ENCODE measurements around the gene GSC2.

The GSC2 gene

GRCh38 chr22:19109198-19110063, 40.7 kb downstream of the GSC2 start:
- TF ChIP-seq CTCF (IDR thresholded peaks at IDR 0.05; ENCODE audit: low read depth, low read length), result no peak
- peak; percentile 81 to 85 for DNase-seq (ENCODE audit: low read depth in 2 of 2)
- H3K4me3 ChIP-seq (replicated peaks in 1 of 2; ENCODE audit: low read depth in 2 of 2, low read length in 2 of 2), result no peak overlapping the region

- TF ChIP-seq CTCF (IDR thresholded peaks at IDR 0.05; ENCODE audit: low read depth, low read length), result no peak
- DNase-seq (ENCODE audit: low read depth in 2 of 2), result peak in 1 of 2 donors; percentile 22
- H3K4me3 ChIP-seq (replicated peaks in 1 of 2; ENCODE audit: low read depth in 2 of 2, low read length in 2 of 2), result no peak overlapping the region
Measured at GRCh38 chr22:19108807-19109197, 41.3 kb downstream of the GSC2 start.

- no peak overlapping the region for H3K4me3 ChIP-seq (replicated peaks in 1 of 2; ENCODE audit: low read depth in 2 of 2, low read length in 2 of 2)
- no peak for TF ChIP-seq CTCF (IDR thresholded peaks at IDR 0.05; ENCODE audit: low read depth, low read length)
- DNase-seq (ENCODE audit: low read depth in 2 of 2), result no peak
Measured at GRCh38 chr22:19107730-19108074, 42.4 kb downstream of the GSC2 start.

- H3K4me3 ChIP-seq (replicated peaks in 1 of 2; ENCODE audit: low read depth in 2 of 2, low read length in 2 of 2), result no peak overlapping the region
Measured at GRCh38 chr22:19106886-19107729, 43.0 kb downstream of the GSC2 start.

GRCh38 chr22:19105867-19106802, 44.0 kb downstream of the GSC2 start:
- peak; percentile 29 for TF ChIP-seq CTCF (IDR thresholded peaks at IDR 0.05; ENCODE audit: low read depth, low read length)
- H3K4me3 ChIP-seq (replicated peaks in 1 of 2; ENCODE audit: low read depth in 2 of 2, low read length in 2 of 2), result no peak overlapping the region
- no peak for DNase-seq (ENCODE audit: low read depth in 2 of 2)

More at GRCh38 chr22:19106886-19107729, 43.0 kb downstream of the GSC2 start:
- no peak for TF ChIP-seq CTCF (IDR thresholded peaks at IDR 0.05; ENCODE audit: low read depth, low read length)
- no peak for DNase-seq (ENCODE audit: low read depth in 2 of 2)

GRCh38 chr22:19105456-19105855, 44.6 kb downstream of the GSC2 start:
- DNase-seq (ENCODE audit: low read depth in 2 of 2), result no peak
- no peak for TF ChIP-seq CTCF (IDR thresholded peaks at IDR 0.05; ENCODE audit: low read depth, low read length)
- H3K4me3 ChIP-seq (replicated peaks in 1 of 2; ENCODE audit: low read depth in 2 of 2, low read length in 2 of 2), result no peak overlapping the region
